WTC11 (cell line): Measurements from ENCODE around the gene FAM216B. TPM values are rescaled to one million over a fixed set of nuclear protein-coding genes. Genes with fewer than 3 reads are reported as not detected.

Experiments
- ATAC-seq: fragments of 200-7000 bp; cut with Tn5 transposase; 2 replicates; pipeline ENCODE4 v1.10.0; 2021; ENCODE audit warnings: mild to moderate bottlenecking, moderate library complexity
- CTCF ChIA-PET: fragments of 300-600 bp; sonication (Branson Sonifier 250); formaldehyde crosslinking; loops from one replicate; lab custom pipeline; 2021; ENCODE audit warnings: antibody characterized with exemption; lab: Charles Lee
- POLR2A ChIA-PET: fragments of 350-600 bp; sonication (Branson Sonifier 250); formaldehyde crosslinking; loops from one replicate; lab custom pipeline; 2021; ENCODE audit warnings: antibody characterized with exemption; lab: Charles Lee
- DNase-seq: peaks from one replicate; pipeline ENCODE4 v3.0.0; 2021; ENCODE audit warnings: low spot score
- H3K27ac Mint-ChIP-seq: 2 replicates; pipeline ENCODE4 v1.8.0; 2021; ENCODE audit warnings: mixed read lengths
- H3K27me3 Mint-ChIP-seq: 2 replicates; pipeline ENCODE4 v1.8.0; 2021; ENCODE audit warnings: low read depth, mild to moderate bottlenecking, moderate library complexity, mixed read lengths
- H3K36me3 Mint-ChIP-seq: 2 replicates; pipeline ENCODE4 v1.8.0; 2021; ENCODE audit warnings: mixed read lengths
- H3K4me1 Mint-ChIP-seq: 2 replicates; pipeline ENCODE4 v1.8.0; 2022; ENCODE audit warnings: mixed read lengths
- H3K4me3 Mint-ChIP-seq: 2 replicates; pipeline ENCODE4 v1.8.0; 2021; ENCODE audit warnings: mild to moderate bottlenecking, moderate library complexity, mixed read lengths
- H3K9me3 Mint-ChIP-seq: 2 replicates; pipeline ENCODE4 v1.8.0; 2021; ENCODE audit warnings: mixed read lengths
- FOXJ3 ChIP-seq: sonication (generic); formaldehyde crosslinking; IDR thresholded peaks from 2 replicates; pipeline ENCODE4 v1.9.0; 2021; ENCODE audit warnings: missing genetic modification reagents, mild to moderate bottlenecking, borderline replicate concordance
- FOXP1 ChIP-seq: sonication (generic); formaldehyde crosslinking; IDR thresholded peaks from 2 replicates; pipeline ENCODE4 v1.8.0; 2022; ENCODE audit warnings: missing genetic modification reagents, mild to moderate bottlenecking, moderate library complexity, borderline replicate concordance
- GRHL2 ChIP-seq: fragments of 250-450 bp; sonication (Bioruptor Pico); IDR thresholded peaks from 2 replicates; pipeline ENCODE4 v1.8.0; 2022; ENCODE audit warnings: mild to moderate bottlenecking, moderate library complexity; ENCODE audit not compliant: insufficient replicate concordance, severe bottlenecking
- MYBL2 ChIP-seq: sonication (generic); formaldehyde crosslinking; IDR thresholded peaks from 2 replicates; pipeline ENCODE4 v1.8.1; 2023; ENCODE audit warnings: mild to moderate bottlenecking, moderate library complexity, missing genetic modification reagents
- NR1H2 ChIP-seq: sonication (generic); formaldehyde crosslinking; IDR thresholded peaks from 2 replicates; pipeline ENCODE4 v1.9.0; 2021; ENCODE audit warnings: mild to moderate bottlenecking, moderate library complexity, missing genetic modification reagents
- NR2C2 ChIP-seq: sonication (generic); formaldehyde crosslinking; IDR thresholded peaks from 2 replicates; pipeline ENCODE4 v1.8.0; 2022; ENCODE audit warnings: mild to moderate bottlenecking, missing genetic modification reagents
- OVOL2 ChIP-seq: fragments of 250-450 bp; sonication (Bioruptor Pico); IDR thresholded peaks from 2 replicates; pipeline ENCODE4 v1.9.0; 2021; ENCODE audit warnings: mild to moderate bottlenecking, borderline replicate concordance
- PRRX2 ChIP-seq: fragments of 250-450 bp; sonication (Bioruptor Pico); IDR thresholded peaks from 2 replicates; pipeline ENCODE4 v1.8.0; 2021; ENCODE audit warnings: mild to moderate bottlenecking
- RORB ChIP-seq: fragments of 250-450 bp; sonication (Bioruptor Pico); IDR thresholded peaks from 2 replicates; pipeline ENCODE4 v1.9.0; 2021; ENCODE audit warnings: mild to moderate bottlenecking
- SMAD4 ChIP-seq: sonication (generic); formaldehyde crosslinking; IDR thresholded peaks from 2 replicates; pipeline ENCODE4 v1.8.0; 2022; ENCODE audit warnings: mild to moderate bottlenecking, missing genetic modification reagents
- TCF7 ChIP-seq: sonication (generic); formaldehyde crosslinking; IDR thresholded peaks from 2 replicates; pipeline ENCODE4 v1.8.0; 2022; ENCODE audit warnings: mild to moderate bottlenecking, low read depth, missing genetic modification reagents, moderate library complexity
- ZNF138 ChIP-seq: sonication (generic); formaldehyde crosslinking; conservative IDR thresholded peaks from 2 replicates; pipeline ENCODE4 v1.8.1; 2022; ENCODE audit warnings: mild to moderate bottlenecking, moderate library complexity, missing genetic modification reagents
- ZNF263 ChIP-seq: sonication (generic); formaldehyde crosslinking; IDR thresholded peaks from 2 replicates; pipeline ENCODE4 v1.8.1; 2022; ENCODE audit warnings: low read depth, mild to moderate bottlenecking, moderate library complexity, missing genetic modification reagents
- ZNF396 ChIP-seq: fragments of 250-450 bp; sonication (Bioruptor Pico); IDR thresholded peaks from 2 replicates; pipeline ENCODE4 v1.8.0; 2021; ENCODE audit warnings: mild to moderate bottlenecking, moderate library complexity, borderline replicate concordance
- ZNF416 ChIP-seq: fragments of 250-450 bp; sonication (Bioruptor Pico); IDR thresholded peaks from 2 replicates; pipeline ENCODE4 v1.9.0; 2021; ENCODE audit warnings: mild to moderate bottlenecking, inconsistent platforms
- total RNA-seq: library from RNA; stranded (reverse); gene quantifications from 3 replicates; pipeline ENCODE4 v1.2.3, GENCODE V29; 2021
- TF ChIP-seq, protein P1 (sequence below): sonication (generic); formaldehyde crosslinking; IDR thresholded peaks from 2 replicates; pipeline ENCODE4 v1.8.0; 2022; ENCODE audit warnings: missing genetic modification reagents
- TF ChIP-seq, protein P2 (sequence below): sonication (generic); formaldehyde crosslinking; IDR thresholded peaks from 2 replicates; pipeline ENCODE4 v1.8.1; 2022; ENCODE audit warnings: low read depth, mild to moderate bottlenecking, moderate library complexity, missing genetic modification reagents, borderline replicate concordance
- TF ChIP-seq, protein P3 (sequence below): sonication (generic); formaldehyde crosslinking; IDR thresholded peaks from 2 replicates; pipeline ENCODE4 v1.8.1; 2023; ENCODE audit warnings: mild to moderate bottlenecking, moderate library complexity, missing genetic modification reagents
- TF ChIP-seq, protein P4 (sequence below): fragments of 250-450 bp; sonication (Bioruptor Pico); IDR thresholded peaks from 2 replicates; pipeline ENCODE4 v1.9.0; 2021; ENCODE audit warnings: mild to moderate bottlenecking
- TF ChIP-seq, protein P5 (sequence below): fragments of 250-450 bp; sonication (Bioruptor Pico); IDR thresholded peaks from 2 replicates; pipeline ENCODE4 v1.8.0; 2021; ENCODE audit warnings: mild to moderate bottlenecking

FAM216B gene
- total RNA-seq, 1 experiment from 2014 or later: not detected

DNA sequence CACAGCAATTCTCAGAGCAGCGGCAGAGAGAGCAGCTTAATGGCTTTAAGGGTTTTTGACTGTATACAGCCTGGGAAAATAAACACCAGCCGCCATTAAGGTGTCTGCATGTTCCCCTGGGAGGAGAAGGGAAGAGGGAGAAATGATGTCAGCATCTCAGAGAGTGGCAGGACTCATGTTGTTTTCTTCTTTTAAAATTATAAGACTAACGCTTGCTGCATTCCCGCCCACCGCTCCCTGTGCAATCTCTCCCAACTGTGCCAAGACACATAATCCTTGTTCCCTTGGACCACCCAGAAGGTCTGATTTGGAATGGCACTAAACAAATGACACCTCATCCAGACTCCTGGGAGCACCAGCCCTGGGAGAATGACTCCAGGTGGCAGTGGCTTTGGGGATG, 27.7 kb upstream of the FAM216B start:
- Mint-ChIP-seq H3K4me1 (peaks cover 7% of the 10 kb centered on the region), H3K27me3 (peaks cover 2% of the 10 kb centered on the region; the same call in 1 of the 2 replicates), H3K36me3 (no peaks in the 10 kb centered on the region), H3K9me3 (peaks cover 15% of the 10 kb centered on the region), H3K4me3 (no peak overlapping the region), H3K27ac (no peak overlapping the region)
- ChIA-PET POLR2A (no interaction called here), CTCF (no interaction called here)
- ATAC-seq (no peak), DNase-seq (no peak)
- TF ChIP-seq GRHL2 (CRISPR knock-in tag): no peak
- no peak for TF ChIP-seq ZNF263 (CRISPR knock-in tag)
- no peak for TF ChIP-seq FOXP1 (CRISPR knock-in tag)
- TF ChIP-seq PRRX2: no peak
- TF ChIP-seq, protein P1, sequence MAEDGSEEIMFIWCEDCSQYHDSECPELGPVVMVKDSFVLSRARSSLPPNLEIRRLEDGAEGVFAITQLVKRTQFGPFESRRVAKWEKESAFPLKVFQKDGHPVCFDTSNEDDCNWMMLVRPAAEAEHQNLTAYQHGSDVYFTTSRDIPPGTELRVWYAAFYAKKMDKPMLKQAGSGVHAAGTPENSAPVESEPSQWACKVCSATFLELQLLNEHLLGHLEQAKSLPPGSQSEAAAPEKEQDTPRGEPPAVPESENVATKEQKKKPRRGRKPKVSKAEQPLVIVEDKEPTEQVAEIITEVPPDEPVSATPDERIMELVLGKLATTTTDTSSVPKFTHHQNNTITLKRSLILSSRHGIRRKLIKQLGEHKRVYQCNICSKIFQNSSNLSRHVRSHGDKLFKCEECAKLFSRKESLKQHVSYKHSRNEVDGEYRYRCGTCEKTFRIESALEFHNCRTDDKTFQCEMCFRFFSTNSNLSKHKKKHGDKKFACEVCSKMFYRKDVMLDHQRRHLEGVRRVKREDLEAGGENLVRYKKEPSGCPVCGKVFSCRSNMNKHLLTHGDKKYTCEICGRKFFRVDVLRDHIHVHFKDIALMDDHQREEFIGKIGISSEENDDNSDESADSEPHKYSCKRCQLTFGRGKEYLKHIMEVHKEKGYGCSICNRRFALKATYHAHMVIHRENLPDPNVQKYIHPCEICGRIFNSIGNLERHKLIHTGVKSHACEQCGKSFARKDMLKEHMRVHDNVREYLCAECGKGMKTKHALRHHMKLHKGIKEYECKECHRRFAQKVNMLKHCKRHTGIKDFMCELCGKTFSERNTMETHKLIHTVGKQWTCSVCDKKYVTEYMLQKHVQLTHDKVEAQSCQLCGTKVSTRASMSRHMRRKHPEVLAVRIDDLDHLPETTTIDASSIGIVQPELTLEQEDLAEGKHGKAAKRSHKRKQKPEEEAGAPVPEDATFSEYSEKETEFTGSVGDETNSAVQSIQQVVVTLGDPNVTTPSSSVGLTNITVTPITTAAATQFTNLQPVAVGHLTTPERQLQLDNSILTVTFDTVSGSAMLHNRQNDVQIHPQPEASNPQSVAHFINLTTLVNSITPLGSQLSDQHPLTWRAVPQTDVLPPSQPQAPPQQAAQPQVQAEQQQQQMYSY (CRISPR knock-in tag): no peak
- TF ChIP-seq, protein P2, sequence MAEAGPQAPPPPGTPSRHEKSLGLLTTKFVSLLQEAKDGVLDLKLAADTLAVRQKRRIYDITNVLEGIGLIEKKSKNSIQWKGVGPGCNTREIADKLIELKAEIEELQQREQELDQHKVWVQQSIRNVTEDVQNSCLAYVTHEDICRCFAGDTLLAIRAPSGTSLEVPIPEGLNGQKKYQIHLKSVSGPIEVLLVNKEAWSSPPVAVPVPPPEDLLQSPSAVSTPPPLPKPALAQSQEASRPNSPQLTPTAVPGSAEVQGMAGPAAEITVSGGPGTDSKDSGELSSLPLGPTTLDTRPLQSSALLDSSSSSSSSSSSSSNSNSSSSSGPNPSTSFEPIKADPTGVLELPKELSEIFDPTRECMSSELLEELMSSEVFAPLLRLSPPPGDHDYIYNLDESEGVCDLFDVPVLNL: no peak
- TF ChIP-seq MYBL2 (CRISPR knock-in tag): no peak
- TF ChIP-seq, protein P3, sequence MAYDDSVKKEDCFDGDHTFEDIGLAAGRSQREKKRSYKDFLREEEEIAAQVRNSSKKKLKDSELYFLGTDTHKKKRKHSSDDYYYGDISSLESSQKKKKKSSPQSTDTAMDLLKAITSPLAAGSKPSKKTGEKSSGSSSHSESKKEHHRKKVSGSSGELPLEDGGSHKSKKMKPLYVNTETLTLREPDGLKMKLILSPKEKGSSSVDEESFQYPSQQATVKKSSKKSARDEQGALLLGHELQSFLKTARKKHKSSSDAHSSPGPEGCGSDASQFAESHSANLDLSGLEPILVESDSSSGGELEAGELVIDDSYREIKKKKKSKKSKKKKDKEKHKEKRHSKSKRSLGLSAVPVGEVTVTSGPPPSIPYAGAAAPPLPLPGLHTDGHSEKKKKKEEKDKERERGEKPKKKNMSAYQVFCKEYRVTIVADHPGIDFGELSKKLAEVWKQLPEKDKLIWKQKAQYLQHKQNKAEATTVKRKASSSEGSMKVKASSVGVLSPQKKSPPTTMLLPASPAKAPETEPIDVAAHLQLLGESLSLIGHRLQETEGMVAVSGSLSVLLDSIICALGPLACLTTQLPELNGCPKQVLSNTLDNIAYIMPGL (CRISPR knock-in tag): no peak
- no peak for TF ChIP-seq ZNF416 (CRISPR knock-in tag)
- no peak for TF ChIP-seq TCF7 (CRISPR knock-in tag)
- TF ChIP-seq ZNF138 (CRISPR knock-in tag): no peak
- TF ChIP-seq SMAD4 (CRISPR knock-in tag): no peak
- no peak for TF ChIP-seq FOXJ3
- no peak for TF ChIP-seq NR2C2 (CRISPR knock-in tag)
- TF ChIP-seq NR1H2 (CRISPR knock-in tag): no peak
- no peak for TF ChIP-seq OVOL2 (CRISPR knock-in tag)
- TF ChIP-seq, protein P4, sequence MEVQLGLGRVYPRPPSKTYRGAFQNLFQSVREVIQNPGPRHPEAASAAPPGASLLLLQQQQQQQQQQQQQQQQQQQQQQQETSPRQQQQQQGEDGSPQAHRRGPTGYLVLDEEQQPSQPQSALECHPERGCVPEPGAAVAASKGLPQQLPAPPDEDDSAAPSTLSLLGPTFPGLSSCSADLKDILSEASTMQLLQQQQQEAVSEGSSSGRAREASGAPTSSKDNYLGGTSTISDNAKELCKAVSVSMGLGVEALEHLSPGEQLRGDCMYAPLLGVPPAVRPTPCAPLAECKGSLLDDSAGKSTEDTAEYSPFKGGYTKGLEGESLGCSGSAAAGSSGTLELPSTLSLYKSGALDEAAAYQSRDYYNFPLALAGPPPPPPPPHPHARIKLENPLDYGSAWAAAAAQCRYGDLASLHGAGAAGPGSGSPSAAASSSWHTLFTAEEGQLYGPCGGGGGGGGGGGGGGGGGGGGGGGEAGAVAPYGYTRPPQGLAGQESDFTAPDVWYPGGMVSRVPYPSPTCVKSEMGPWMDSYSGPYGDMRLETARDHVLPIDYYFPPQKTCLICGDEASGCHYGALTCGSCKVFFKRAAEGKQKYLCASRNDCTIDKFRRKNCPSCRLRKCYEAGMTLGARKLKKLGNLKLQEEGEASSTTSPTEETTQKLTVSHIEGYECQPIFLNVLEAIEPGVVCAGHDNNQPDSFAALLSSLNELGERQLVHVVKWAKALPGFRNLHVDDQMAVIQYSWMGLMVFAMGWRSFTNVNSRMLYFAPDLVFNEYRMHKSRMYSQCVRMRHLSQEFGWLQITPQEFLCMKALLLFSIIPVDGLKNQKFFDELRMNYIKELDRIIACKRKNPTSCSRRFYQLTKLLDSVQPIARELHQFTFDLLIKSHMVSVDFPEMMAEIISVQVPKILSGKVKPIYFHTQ (CRISPR knock-in tag): no peak
- TF ChIP-seq, protein P5, sequence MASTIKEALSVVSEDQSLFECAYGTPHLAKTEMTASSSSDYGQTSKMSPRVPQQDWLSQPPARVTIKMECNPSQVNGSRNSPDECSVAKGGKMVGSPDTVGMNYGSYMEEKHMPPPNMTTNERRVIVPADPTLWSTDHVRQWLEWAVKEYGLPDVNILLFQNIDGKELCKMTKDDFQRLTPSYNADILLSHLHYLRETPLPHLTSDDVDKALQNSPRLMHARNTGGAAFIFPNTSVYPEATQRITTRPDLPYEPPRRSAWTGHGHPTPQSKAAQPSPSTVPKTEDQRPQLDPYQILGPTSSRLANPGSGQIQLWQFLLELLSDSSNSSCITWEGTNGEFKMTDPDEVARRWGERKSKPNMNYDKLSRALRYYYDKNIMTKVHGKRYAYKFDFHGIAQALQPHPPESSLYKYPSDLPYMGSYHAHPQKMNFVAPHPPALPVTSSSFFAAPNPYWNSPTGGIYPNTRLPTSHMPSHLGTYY: no peak
- TF ChIP-seq ZNF396: no peak
- TF ChIP-seq RORB (CRISPR knock-in tag): no peak
